Rectal smooth muscle tissue (tissue), 1 donor: ENCODE data around the gene CHI3L1.

Experiments
- H3K27ac ChIP-seq: one replicate; pipeline ENCODE4 v1.7.0; 2013; ENCODE audit warnings: low read depth, low read length, inconsistent platforms
- H3K27me3 ChIP-seq: one replicate; pipeline ENCODE4 v1.7.0; 2013; ENCODE audit warnings: low read length; ENCODE audit not compliant: control insufficient read depth, insufficient read depth
- H3K36me3 ChIP-seq: one replicate; pipeline ENCODE4 v1.7.0; 2013; ENCODE audit warnings: low read length; ENCODE audit not compliant: control insufficient read depth, insufficient read depth
- H3K4me1 ChIP-seq: one replicate; pipeline ENCODE4 v1.7.0; 2013; ENCODE audit warnings: low read length; ENCODE audit not compliant: control insufficient read depth, insufficient read depth
- H3K4me3 ChIP-seq: one replicate; pipeline ENCODE4 v1.7.0; 2013; ENCODE audit warnings: low read length
- H3K9ac ChIP-seq: one replicate; pipeline ENCODE4 v1.7.0; 2013; ENCODE audit warnings: low read length

The CHI3L1 gene

DNA sequence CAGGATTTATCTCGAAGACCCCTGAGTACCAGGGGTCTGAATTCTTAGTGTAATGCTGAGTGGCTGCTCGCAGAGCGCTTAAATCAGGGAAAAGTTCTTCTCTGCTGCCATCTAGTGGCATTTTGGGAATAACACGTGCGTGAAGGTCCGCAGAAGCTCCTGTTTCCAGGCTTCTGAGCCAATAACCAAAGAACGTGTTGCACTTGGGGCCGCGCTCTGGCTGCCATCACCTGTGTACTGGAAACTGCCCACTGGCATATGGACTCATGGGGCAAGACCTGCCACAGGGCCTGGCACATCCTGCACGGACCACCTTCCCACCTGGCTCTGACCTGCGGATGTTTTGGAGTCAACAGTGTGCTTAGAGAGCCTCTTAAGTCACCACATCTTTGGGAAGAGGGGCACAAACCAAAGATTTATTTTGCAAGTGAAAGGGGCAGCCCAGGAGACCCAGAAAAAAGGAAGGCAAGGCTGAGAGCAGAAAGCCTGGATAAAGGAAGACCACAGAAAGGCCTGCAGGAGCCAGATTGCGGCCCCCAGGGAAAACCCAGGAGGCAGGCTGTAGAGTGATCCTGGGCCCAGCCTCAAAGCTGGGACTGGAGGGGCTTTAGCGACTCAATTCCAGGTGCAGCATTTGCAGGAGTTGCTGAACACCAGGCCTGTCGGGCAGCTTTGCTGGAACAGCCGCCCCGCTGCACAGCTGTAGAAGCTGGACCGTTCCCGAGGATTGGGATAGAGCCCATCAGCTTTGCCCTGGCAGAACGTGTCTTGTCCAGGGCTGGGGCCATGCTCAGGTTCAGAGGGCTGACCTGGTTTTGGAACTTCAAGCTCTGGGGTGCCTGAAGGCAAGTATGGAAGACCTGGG is 30.0 kb upstream of the CHI3L1 start:
- H3K4me3 ChIP-seq: no peak overlapping the region
- no peak overlapping the region for H3K27ac ChIP-seq
- no peaks in the 10 kb centered on the region for H3K36me3 ChIP-seq
- H3K27me3 ChIP-seq: peaks cover 6% of the 10 kb centered on the region
- H3K4me1 ChIP-seq: no peaks in the 10 kb centered on the region
- H3K9ac ChIP-seq: no peak overlapping the region

DNA sequence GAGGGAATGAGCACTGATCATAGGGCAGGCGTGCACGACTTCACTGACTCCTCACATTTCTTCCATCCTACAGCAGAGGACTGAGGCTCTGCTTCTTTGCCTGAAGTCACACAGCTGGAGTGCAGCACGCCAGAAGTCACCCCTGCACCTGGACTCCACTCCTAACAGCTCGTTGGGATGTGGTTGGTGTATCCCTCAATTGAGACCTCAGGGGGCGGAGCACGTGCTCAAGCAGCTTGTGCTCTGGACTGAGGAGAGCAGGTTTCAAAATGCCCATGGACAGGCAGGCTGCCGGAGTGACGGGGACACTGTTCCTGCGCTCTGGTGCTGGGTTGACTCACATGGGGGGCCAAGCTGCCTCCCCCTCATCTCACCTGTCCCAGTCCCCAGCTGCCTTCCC is 29.1 kb upstream of the CHI3L1 start:
- H3K27me3 ChIP-seq: peaks cover 6% of the 10 kb centered on the region
- no peak overlapping the region for H3K9ac ChIP-seq

DNA sequence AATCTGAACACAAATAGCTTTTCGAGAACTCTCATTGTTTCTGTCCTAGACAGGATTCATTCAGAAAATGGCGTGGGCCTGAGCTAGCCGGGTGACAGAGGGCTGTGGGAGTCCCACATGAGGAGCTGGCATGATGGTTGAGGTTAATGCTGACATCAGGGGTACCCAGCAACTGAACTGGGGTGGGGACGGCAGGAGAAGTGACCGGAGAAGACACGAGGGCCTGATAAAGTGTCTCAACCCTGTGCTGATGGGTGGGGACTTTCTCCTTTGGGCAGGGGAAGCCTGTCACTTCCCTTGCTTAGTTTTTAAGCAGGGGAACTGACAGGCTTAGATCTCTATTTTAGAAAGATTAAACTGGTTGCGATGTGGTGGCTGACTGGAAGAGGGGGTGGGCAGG is 28.4 kb upstream of the CHI3L1 start:
- Histone ChIP-seq H3K4me1 (no peaks in the 10 kb centered on the region), H3K36me3 (no peaks in the 10 kb centered on the region), H3K27me3 (peaks cover 6% of the 10 kb centered on the region), H3K27ac (no peak overlapping the region), H3K4me3 (no peak overlapping the region), H3K9ac (no peak overlapping the region)

More for the DNA sequence above, 29.1 kb upstream of the CHI3L1 start:
- Histone ChIP-seq H3K27ac (no peak overlapping the region), H3K4me1 (no peaks in the 10 kb centered on the region), H3K4me3 (no peak overlapping the region), H3K36me3 (no peaks in the 10 kb centered on the region)

DNA sequence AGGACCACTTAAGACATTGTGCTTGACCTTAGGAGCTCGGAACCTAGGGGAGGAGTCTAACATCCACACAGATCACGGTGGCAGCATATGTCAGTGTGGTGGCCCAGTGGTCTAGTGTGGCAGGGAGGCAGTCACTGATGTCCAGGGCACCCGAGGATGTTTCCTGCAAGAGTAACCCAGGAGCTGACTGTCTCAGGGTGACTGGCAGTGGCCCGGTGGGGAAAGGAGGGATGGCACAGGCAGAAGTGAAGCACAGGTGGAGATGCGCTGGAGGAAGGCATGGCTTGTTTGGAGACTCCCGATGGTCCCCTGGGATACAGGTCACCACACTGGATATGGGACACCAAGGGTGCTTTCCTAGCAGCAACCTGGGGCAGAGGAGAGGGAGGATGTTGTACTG is 26.6 kb upstream of the CHI3L1 start:
- no peak overlapping the region for H3K9ac ChIP-seq
- H3K4me3 ChIP-seq: no peak overlapping the region
- H3K27me3 ChIP-seq: peaks cover 6% of the 10 kb centered on the region
- H3K4me1 ChIP-seq: no peaks in the 10 kb centered on the region
- no peaks in the 10 kb centered on the region for H3K36me3 ChIP-seq
- H3K27ac ChIP-seq: no peak overlapping the region

DNA sequence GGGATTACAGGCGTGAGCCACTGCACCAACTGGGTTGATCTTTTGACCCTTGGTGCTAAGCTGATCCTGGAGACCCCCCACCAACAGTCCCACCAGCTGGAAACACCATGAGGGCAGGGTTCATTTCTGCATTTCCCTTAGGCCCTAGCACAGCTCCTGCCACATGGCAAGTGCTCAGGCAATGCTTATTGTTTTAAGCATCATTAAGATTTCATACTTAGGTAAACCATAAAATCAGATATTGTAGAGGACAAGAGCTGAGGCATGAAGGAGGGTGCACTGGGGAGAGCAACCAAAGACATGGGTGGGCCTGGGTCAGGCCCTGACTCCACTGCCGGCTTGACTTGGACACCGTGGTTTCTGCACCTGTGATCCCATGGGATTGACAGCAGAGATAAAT is 25.3 kb upstream of the CHI3L1 start:
- Histone ChIP-seq H3K4me3 (no peak overlapping the region), H3K27me3 (no peaks in the 10 kb centered on the region), H3K27ac (no peak overlapping the region), H3K36me3 (no peaks in the 10 kb centered on the region), H3K9ac (no peak overlapping the region), H3K4me1 (no peaks in the 10 kb centered on the region)

DNA sequence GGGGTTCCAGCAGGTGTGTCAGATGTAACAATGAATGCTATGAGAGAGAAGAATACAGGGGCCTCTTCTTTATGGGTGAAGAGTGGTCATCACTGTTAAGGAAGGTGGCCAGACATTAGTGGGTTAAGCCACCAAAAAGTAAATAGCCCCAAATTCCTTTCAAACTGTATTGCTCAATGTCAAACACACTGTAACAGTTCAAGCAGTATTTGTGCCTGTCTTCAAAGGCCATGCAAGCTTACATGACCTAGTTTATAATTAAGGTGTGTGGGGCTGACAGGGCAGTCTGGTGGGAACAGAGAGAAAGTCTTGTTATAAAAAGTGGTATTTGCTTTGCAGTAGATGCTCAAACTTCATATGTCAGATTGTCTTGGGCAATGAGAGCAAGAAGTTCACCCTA is 24.5 kb upstream of the CHI3L1 start:
- Histone ChIP-seq H3K4me3 (no peak overlapping the region), H3K27me3 (no peaks in the 10 kb centered on the region), H3K27ac (no peak overlapping the region), H3K36me3 (no peaks in the 10 kb centered on the region), H3K9ac (no peak overlapping the region), H3K4me1 (no peaks in the 10 kb centered on the region)

DNA sequence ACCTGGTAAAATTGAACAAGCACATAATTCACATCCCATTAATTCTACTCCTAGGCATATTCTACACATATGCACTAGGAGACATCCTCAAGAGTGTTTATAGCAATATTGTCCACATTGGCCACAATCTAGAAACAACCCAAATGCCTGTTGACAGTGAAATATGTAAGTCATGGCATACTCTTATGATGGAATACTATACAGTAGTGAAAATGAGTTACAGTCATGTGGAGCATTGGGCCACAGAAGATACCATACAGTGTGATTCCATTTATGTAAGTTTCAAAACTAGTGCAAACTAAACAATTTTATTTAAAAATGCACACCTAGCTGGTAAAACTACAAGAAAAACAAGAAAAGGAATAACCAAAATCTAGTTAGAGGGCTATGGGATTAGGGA is 23.8 kb upstream of the CHI3L1 start:
- H3K27me3 ChIP-seq: no peaks in the 10 kb centered on the region

DNA sequence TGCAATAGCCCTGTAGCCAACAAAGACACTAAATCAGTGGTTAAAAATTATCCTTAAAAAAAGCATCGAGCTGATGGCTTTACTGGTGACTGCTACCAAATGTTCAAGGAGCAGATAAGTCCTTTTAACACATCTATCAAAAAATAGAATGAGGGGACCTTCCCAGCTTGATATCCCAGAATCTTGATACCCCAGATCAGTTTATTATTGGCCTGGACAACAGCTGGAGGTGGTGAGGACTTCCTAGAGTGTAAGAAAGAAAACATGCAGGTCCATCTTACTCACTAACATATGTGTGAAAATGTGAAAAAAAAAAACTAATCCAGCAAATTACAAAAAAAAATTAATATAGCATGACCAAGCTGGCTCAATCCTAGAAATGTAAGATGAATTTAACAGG is 21.7 kb upstream of the CHI3L1 start:
- Histone ChIP-seq H3K4me1 (no peaks in the 10 kb centered on the region), H3K27me3 (no peaks in the 10 kb centered on the region), H3K36me3 (no peaks in the 10 kb centered on the region), H3K9ac (no peak overlapping the region), H3K27ac (no peak overlapping the region), H3K4me3 (no peak overlapping the region)

More for the DNA sequence above, 23.8 kb upstream of the CHI3L1 start:
- Histone ChIP-seq H3K27ac (no peak overlapping the region), H3K9ac (no peak overlapping the region), H3K4me1 (no peaks in the 10 kb centered on the region), H3K36me3 (no peaks in the 10 kb centered on the region), H3K4me3 (no peak overlapping the region)

DNA sequence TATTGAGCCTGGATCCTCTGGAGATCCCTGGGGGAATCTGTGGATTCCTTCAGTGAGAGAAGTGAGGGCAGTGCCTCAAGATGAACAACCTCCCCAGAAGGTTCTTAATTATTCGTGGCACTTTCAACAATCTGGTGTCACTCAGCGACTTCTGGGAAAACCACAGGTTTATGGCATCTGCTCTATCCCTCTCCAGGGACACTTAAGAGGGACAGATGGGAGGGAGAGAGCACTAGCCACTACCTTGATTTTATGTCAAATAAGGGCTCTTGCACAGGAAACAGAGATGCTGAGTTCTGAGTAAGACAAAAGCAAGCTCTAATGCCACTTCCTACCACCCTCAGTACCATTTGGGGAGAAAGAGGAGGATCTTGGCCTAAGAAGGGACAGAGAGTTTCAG is 21.2 kb upstream of the CHI3L1 start:
- Histone ChIP-seq H3K27ac (no peak overlapping the region), H3K27me3 (no peaks in the 10 kb centered on the region), H3K9ac (no peak overlapping the region), H3K36me3 (no peaks in the 10 kb centered on the region), H3K4me1 (no peaks in the 10 kb centered on the region), H3K4me3 (no peak overlapping the region)

DNA sequence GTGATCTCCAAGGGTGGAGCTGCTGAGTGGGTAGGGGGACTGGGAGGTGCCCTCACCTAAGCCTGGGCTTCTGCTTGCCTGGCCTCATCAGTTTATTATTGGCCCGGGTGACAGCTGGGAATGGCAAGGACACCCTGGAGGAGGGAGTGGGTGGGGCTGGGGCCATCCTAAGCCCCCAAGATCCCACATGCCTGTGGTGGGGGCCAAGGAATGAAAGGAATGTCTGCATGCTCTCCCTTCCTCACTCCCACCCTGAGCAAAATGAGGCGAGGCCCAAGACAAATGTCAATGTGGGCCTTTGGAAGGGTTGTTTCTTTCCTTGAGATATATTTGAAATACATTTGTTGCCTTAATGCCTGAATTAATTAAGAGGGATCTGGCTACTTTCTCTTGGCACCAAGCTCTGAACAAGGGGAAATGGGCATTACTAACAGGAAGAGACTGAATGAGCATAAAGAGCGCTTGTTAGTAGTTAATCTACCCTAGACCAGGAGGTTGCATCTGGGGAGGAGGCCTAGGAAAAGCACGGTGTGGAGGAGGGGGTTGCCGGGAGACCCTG is 19.7 kb upstream of the CHI3L1 start:
- H3K9ac ChIP-seq: no peak overlapping the region
- no peak overlapping the region for H3K4me3 ChIP-seq

DNA sequence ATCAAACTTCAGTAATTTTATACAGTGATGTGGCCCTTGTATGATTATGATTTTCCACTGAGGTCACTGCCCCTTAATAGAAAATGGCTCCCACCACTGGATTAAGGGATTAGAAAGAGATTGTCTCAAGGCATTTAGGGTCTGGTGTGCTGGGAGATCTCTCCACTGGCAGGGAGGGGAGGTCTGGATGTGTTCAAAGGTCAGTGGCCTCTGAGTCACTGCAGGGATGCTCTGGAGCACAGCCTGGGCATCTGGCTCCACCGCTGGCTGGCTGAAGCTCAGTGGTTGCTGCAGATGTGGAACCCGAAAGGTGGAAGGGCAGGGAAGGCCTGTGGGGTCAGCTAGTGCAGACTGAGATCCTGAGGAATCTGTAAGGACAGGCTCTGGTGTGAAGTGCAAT is 18.3 kb upstream of the CHI3L1 start:
- Histone ChIP-seq H3K27me3 (no peaks in the 10 kb centered on the region), H3K4me3 (no peak overlapping the region), H3K4me1 (no peaks in the 10 kb centered on the region), H3K36me3 (no peaks in the 10 kb centered on the region), H3K27ac (no peak overlapping the region), H3K9ac (no peak overlapping the region)

More for the DNA sequence above, 19.7 kb upstream of the CHI3L1 start:
- no peaks in the 10 kb centered on the region for H3K27me3 ChIP-seq
- no peaks in the 10 kb centered on the region for H3K4me1 ChIP-seq
- H3K36me3 ChIP-seq: no peaks in the 10 kb centered on the region
- H3K27ac ChIP-seq: no peak overlapping the region

DNA sequence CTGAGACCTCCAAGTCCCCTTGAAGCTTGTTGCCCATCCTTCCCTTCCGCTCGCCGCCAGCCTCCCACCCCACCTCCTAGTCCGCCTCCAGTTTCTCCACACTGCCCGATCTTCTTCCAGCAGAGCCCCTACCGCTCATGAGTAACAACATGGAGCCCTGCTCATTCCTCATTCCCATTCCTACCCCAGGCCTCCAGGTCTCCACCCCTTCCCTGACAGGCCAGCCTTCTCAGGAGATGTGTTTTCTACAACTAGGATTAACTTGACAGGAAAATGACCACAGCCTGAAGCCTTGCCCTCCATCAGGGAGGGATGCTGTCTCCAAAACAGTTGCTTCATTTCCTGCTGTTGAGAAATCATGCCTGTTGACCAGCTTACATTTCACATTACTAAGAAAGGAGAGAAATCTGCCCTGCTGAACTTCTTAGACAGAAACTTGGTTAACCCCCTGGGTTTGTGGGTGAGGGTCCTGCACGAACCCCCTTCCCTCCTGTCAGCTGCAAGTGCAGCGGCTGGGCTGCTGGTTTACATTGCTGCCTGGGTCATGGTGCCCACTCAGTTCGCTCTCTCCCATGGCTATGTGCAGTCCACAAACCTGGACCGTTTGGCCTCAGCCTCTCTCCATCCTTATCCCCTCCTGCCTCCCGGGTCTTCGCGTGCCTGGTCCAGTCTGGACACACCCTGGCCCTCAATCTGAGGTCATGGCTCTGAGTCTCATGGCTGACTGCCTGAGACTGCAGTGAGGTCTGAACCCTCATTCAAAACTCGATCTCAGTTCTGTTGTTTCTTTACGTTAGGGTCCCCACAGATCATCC is 16.1 kb upstream of the CHI3L1 start:
- Histone ChIP-seq H3K27ac (no peak overlapping the region), H3K4me3 (no peak overlapping the region), H3K36me3 (no peaks in the 10 kb centered on the region), H3K27me3 (no peaks in the 10 kb centered on the region), H3K9ac (no peak overlapping the region), H3K4me1 (no peaks in the 10 kb centered on the region)
